ENCODE results near the gene RNF152. TPM values are rescaled to one million over a fixed set of nuclear protein-coding genes. Genes with fewer than 3 reads are reported as not detected.

Gene RNF152
- total RNA-seq, 2 donors from 2014 or later = 90.8 to 119 TPM

DNA sequence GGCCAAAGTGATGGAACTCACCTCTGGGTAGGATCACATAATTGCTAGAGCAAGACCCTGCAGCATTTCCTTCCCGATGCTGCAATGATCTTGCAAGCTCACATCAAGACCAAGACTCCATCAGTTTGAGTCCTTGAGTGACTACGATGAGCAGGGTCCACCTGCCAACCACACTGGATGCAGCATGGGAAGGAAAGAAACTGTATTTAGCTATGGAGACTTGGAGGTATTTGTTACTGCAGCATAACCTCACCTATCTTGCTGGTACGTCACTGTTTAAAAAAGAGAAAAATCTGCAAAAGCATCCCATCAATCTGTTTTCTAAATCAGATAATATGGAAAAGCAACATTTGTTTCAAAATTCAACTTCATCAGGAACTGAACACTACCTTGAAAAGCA lies 2.5 kb downstream of the RNF152 start:
- WGBS, 2 experiments (ENCODE audit: insufficient coverage in 1 of 2, insufficient read length in 1 of 2) = 97 to 100% methylated on average over 3 of the region's 3 CpGs
- H3K27me3 ChIP-seq (ENCODE audit: control insufficient read depth, insufficient read depth, low read length, poor library complexity, severe bottlenecking) = no peaks in the 10 kb centered on the region
- no peak overlapping the region for H3K27ac ChIP-seq (ENCODE audit: low read depth, low read length)
- H3K4me3 Mint-ChIP-seq = peak overlapping the region; percentile 96
- H3K4me1 Mint-ChIP-seq = peaks cover 54% of the 10 kb centered on the region
- H3K4me3 ChIP-seq (ENCODE audit: low read length) = peak overlapping the region; percentile 91
- peaks cover 27% of the 10 kb centered on the region for H3K27me3 Mint-ChIP-seq (ENCODE audit: insufficient read depth)
- no peak for DNase-seq
- H3K9me3 Mint-ChIP-seq = no peaks in the 10 kb centered on the region
- H3K27ac Mint-ChIP-seq = no peak overlapping the region
- TF ChIP-seq, protein P1, sequence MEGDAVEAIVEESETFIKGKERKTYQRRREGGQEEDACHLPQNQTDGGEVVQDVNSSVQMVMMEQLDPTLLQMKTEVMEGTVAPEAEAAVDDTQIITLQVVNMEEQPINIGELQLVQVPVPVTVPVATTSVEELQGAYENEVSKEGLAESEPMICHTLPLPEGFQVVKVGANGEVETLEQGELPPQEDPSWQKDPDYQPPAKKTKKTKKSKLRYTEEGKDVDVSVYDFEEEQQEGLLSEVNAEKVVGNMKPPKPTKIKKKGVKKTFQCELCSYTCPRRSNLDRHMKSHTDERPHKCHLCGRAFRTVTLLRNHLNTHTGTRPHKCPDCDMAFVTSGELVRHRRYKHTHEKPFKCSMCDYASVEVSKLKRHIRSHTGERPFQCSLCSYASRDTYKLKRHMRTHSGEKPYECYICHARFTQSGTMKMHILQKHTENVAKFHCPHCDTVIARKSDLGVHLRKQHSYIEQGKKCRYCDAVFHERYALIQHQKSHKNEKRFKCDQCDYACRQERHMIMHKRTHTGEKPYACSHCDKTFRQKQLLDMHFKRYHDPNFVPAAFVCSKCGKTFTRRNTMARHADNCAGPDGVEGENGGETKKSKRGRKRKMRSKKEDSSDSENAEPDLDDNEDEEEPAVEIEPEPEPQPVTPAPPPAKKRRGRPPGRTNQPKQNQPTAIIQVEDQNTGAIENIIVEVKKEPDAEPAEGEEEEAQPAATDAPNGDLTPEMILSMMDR (conservative IDR thresholded peaks at IDR 0.05) = no peak
- H3K9ac ChIP-seq (ENCODE audit: extremely low read depth, low read length, poor library complexity, severe bottlenecking) = no peak overlapping the region
- peaks cover 68% of the 10 kb centered on the region for H3K36me3 ChIP-seq (ENCODE audit: control insufficient read depth, insufficient read depth, low read length)
- H3K9me3 ChIP-seq (ENCODE audit: control insufficient read depth, low read length) = no peaks in the 10 kb centered on the region
- peaks cover 62% of the 10 kb centered on the region for H3K36me3 Mint-ChIP-seq (ENCODE audit: low read depth)
- H3K4me1 ChIP-seq (ENCODE audit: control insufficient read depth, insufficient read depth, low read length) = peaks cover 3% of the 10 kb centered on the region

DNA sequence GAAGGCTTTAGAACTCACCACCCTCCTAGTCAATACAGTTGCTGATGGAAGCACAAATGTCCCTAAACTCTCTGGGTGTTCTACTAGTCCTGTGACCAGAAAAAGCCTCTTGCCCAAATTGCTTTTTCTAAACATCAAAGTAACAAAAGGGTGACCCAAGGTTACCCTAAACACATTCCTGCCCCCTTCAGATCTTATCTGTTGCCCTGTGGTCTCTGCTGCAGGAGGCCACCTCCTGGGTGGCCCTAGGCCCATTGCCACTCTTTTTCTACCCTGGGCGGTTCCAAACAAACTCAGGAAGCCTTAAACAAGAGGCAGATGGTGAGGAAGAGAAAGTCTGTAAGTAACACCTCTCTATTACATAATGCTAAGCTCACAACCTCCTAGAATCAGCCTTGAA lies 3.3 kb downstream of the RNF152 start:
- 100% methylated on average over 1 of the region's 1 CpG; no CpG with 5 or more reads in 1 of the 2 experiments for WGBS, 2 experiments (ENCODE audit: insufficient coverage in 1 of 2, insufficient read length in 1 of 2)
- peaks cover 69% of the 10 kb centered on the region for H3K36me3 Mint-ChIP-seq (ENCODE audit: low read depth)
- H3K27ac Mint-ChIP-seq = no peak overlapping the region
- no peak overlapping the region for H3K27ac ChIP-seq (ENCODE audit: low read depth, low read length)
- TF ChIP-seq, protein P1 (conservative IDR thresholded peaks at IDR 0.05) = no peak
- peaks cover 76% of the 10 kb centered on the region for H3K36me3 ChIP-seq (ENCODE audit: control insufficient read depth, insufficient read depth, low read length)
- DNase-seq = no peak
- H3K27me3 Mint-ChIP-seq (ENCODE audit: insufficient read depth) = peaks cover 21% of the 10 kb centered on the region
- no peaks in the 10 kb centered on the region for H3K9me3 ChIP-seq (ENCODE audit: control insufficient read depth, low read length)
- H3K4me1 Mint-ChIP-seq = peaks cover 54% of the 10 kb centered on the region
- H3K9me3 Mint-ChIP-seq = no peaks in the 10 kb centered on the region
- no peak overlapping the region for H3K9ac ChIP-seq (ENCODE audit: extremely low read depth, low read length, poor library complexity, severe bottlenecking)
- peak overlapping the region; percentile 91 for H3K4me3 ChIP-seq (ENCODE audit: low read length)
- no peak overlapping the region for H3K4me3 Mint-ChIP-seq
- H3K4me1 ChIP-seq (ENCODE audit: control insufficient read depth, insufficient read depth, low read length) = peaks cover 3% of the 10 kb centered on the region
- H3K27me3 ChIP-seq (ENCODE audit: control insufficient read depth, insufficient read depth, low read length, poor library complexity, severe bottlenecking) = no peaks in the 10 kb centered on the region

DNA sequence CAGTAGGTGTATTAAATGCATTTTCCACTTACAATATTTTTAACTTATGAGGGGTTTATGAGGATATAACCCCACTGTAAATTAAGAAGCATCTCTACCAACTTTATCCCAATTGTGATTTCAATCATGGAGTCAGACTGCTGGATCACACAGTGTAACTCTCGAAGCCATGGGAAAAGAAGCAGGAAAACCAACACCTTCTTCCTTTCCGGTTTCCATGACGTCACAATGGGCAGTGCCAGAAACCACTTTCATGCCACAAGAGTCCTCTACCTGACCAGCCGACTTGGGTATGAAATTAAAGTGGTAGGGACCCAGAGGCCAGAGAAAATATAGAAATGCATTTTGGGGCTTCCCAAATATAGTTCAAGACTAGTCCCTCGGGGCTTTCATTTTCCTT lies 4.2 kb downstream of the RNF152 start:
- WGBS, 2 experiments (ENCODE audit: insufficient coverage in 1 of 2, insufficient read length in 1 of 2) = 95 to 97% methylated on average over 4 to 5 of the region's 5 CpGs

More for the DNA sequence above, 4.2 kb downstream of the RNF152 start:
- Histone ChIP-seq H3K27me3 (ENCODE audit: control insufficient read depth, insufficient read depth, low read length, poor library complexity, severe bottlenecking) (no peaks in the 10 kb centered on the region), H3K4me3 (ENCODE audit: low read length) (peak overlapping the region; percentile 46), H3K4me1 (ENCODE audit: control insufficient read depth, insufficient read depth, low read length) (peaks cover 3% of the 10 kb centered on the region), H3K9me3 (ENCODE audit: control insufficient read depth, low read length) (no peaks in the 10 kb centered on the region), H3K36me3 (ENCODE audit: control insufficient read depth, insufficient read depth, low read length) (peaks cover 85% of the 10 kb centered on the region), H3K9ac (ENCODE audit: extremely low read depth, low read length, poor library complexity, severe bottlenecking) (no peak overlapping the region), H3K27ac (ENCODE audit: low read depth, low read length) (no peak overlapping the region)
- H3K36me3 Mint-ChIP-seq (ENCODE audit: low read depth) = peaks cover 76% of the 10 kb centered on the region
- TF ChIP-seq, protein P1 (conservative IDR thresholded peaks at IDR 0.05) = no peak
- no peak for DNase-seq
- no peaks in the 10 kb centered on the region for H3K9me3 Mint-ChIP-seq
- H3K27ac Mint-ChIP-seq = no peak overlapping the region
- H3K27me3 Mint-ChIP-seq (ENCODE audit: insufficient read depth) = peaks cover 21% of the 10 kb centered on the region
- H3K4me1 Mint-ChIP-seq = peaks cover 58% of the 10 kb centered on the region
- no peak overlapping the region for H3K4me3 Mint-ChIP-seq
